Urothelium cell line (cell line): ENCODE measurements around the gene NPHS2.
A peak's percentile ranks its signal among the peaks of the same experiment; 100 is the strongest.

Experiments used
- DNase-seq: peaks from one replicate; pipeline ENCODE4 v3.0.0; 2011; ENCODE audit warnings: low spot score, mixed read lengths
- FAIRE-seq: peaks from 2 replicates; lab custom pipeline; 2011; peaks lifted over from hg19 to GRCh38; lab: Jason Lieb, UNC

Gene NPHS2

GRCh38 chr1:179575497-179576314 lies at the start of gene NPHS2:
Gene NPHS2 (minus strand): TSS chr1:179575948. CDS start chr1:179575864, 84 bp downstream.
- DNase-seq (no peak), FAIRE-seq (no peak)

- no peak for FAIRE-seq
Observed at GRCh38 chr1:179612361-179612760, 36.6 kb upstream of the NPHS2 start.

GRCh38 chr1:179601093-179601492 lies 25.3 kb upstream of the NPHS2 start:
- FAIRE-seq, result no peak
- DNase-seq, result no peak

More at GRCh38 chr1:179612361-179612760, 36.6 kb upstream of the NPHS2 start:
- no peak for DNase-seq

- FAIRE-seq (peak; percentile 74), DNase-seq (no peak)
Observed at GRCh38 chr1:179599623-179600249, 24.0 kb upstream of the NPHS2 start.

GRCh38 chr1:179598631-179599030 lies 22.9 kb upstream of the NPHS2 start:
- DNase-seq, result no peak
- FAIRE-seq, result no peak

- no peak for FAIRE-seq
- DNase-seq, result peak; percentile 73
Observed at GRCh38 chr1:179591592-179592580, 16.1 kb upstream of the NPHS2 start, which contains the start of gene TDRD5. Gene TDRD5 (plus strand): TSS chr1:179591832. CDS start chr1:179592616, 784 bp downstream.

GRCh38 chr1:179591253-179591591 lies 15.5 kb upstream of the NPHS2 start:
- DNase-seq (no peak), FAIRE-seq (no peak)

- FAIRE-seq, result no peak
Observed at GRCh38 chr1:179590671-179591070, 14.9 kb upstream of the NPHS2 start.

GRCh38 chr1:179589509-179589908 lies 13.8 kb upstream of the NPHS2 start:
- FAIRE-seq (no peak), DNase-seq (no peak)

More at GRCh38 chr1:179590671-179591070, 14.9 kb upstream of the NPHS2 start:
- no peak for DNase-seq

GRCh38 chr1:179588425-179589024 lies 12.8 kb upstream of the NPHS2 start:
- FAIRE-seq (no peak), DNase-seq (no peak)

GRCh38 chr1:179587336-179587735 lies 11.6 kb upstream of the NPHS2 start:
- DNase-seq (no peak), FAIRE-seq (no peak)

- DNase-seq (peak; percentile 64), FAIRE-seq (no peak)
Observed at GRCh38 chr1:179586107-179586823, 10.5 kb upstream of the NPHS2 start.

GRCh38 chr1:179583771-179584320 lies 8.1 kb upstream of the NPHS2 start:
- no peak for DNase-seq
- no peak for FAIRE-seq

- DNase-seq, result no peak
- FAIRE-seq, result no peak
Observed at GRCh38 chr1:179576509-179576908, 761 bp upstream of the NPHS2 start.

GRCh38 chr1:179558078-179558477 lies 17.7 kb downstream of the NPHS2 start:
- FAIRE-seq (no peak), DNase-seq (no peak)

GRCh38 chr1:179554427-179554826 lies 21.3 kb downstream of the NPHS2 start:
- DNase-seq, result no peak

GRCh38 chr1:179550746-179551682 lies 24.7 kb downstream of the NPHS2 start:
- peak; percentile 60 for DNase-seq
- FAIRE-seq, result no peak

More at GRCh38 chr1:179554427-179554826, 21.3 kb downstream of the NPHS2 start:
- FAIRE-seq, result no peak

GRCh38 chr1:179549368-179549700 lies 26.4 kb downstream of the NPHS2 start:
- DNase-seq (no peak), FAIRE-seq (no peak)
